ENCODE measurements around the gene DRD3. TPM values are rescaled to one million over a fixed set of nuclear protein-coding genes. Genes with fewer than 3 reads are reported as not detected.

The DRD3 gene
- total and polyA plus RNA-seq, 4 donors, result not detected

GRCh38 chr3:114133947-114134346 is 44.9 kb downstream of the DRD3 start:
- no peak overlapping the region for H3K4me3 ChIP-seq (ENCODE audit: low read depth in 1 of 3, low read length in 3 of 3)
- no peak overlapping the region for H3K27ac ChIP-seq (ENCODE audit: low read depth in 1 of 2, low read length in 2 of 2)
- no peak for DNase-seq (ENCODE audit: low spot score)
- no peaks in the 10 kb centered on the region for H3K4me1 ChIP-seq (ENCODE audit: control insufficient read depth in 4 of 4, insufficient read depth in 4 of 4, low read length in 3 of 4)
- TF ChIP-seq SP1 (IDR thresholded peaks at IDR 0.05), result no peak
- no peak for TF ChIP-seq HNF4A (conservative IDR thresholded peaks at IDR 0.05)
- no peak for TF ChIP-seq YY1 (IDR thresholded peaks at IDR 0.05)
- TF ChIP-seq REST (IDR thresholded peaks at IDR 0.05), result no peak
- no peak for TF ChIP-seq MAX (IDR thresholded peaks at IDR 0.05)
- TF ChIP-seq ZBTB33 (IDR thresholded peaks at IDR 0.05), result no peak
- TF ChIP-seq ATF3 (IDR thresholded peaks at IDR 0.05), result no peak
- no peak for TF ChIP-seq RXRA (IDR thresholded peaks at IDR 0.05)
- no peak for TF ChIP-seq NR2F2 (IDR thresholded peaks at IDR 0.05)
- TF ChIP-seq TAF1 (conservative IDR thresholded peaks at IDR 0.05), result no peak
- no peak for TF ChIP-seq GABPA (IDR thresholded peaks at IDR 0.05 in 1 of 2, conservative IDR thresholded peaks at IDR 0.05 in 1 of 2)
- no peak for TF ChIP-seq HNF4G (IDR thresholded peaks at IDR 0.05)
- no peak for TF ChIP-seq FOXA1 (IDR thresholded peaks at IDR 0.05)
- no peak for TF ChIP-seq EGR1 (IDR thresholded peaks at IDR 0.05; ENCODE audit: low read depth in 2 of 2)
- TF ChIP-seq FOXA2 (IDR thresholded peaks at IDR 0.05), result no peak
- no peak for TF ChIP-seq CTCF (IDR thresholded peaks at IDR 0.05; ENCODE audit: low read depth, low read length, missing input control)
- no peak overlapping the region for H3K9ac ChIP-seq (ENCODE audit: low read depth in 1 of 2, low read length in 2 of 2)
- no peaks in the 10 kb centered on the region for H3K27me3 ChIP-seq (ENCODE audit: control insufficient read depth in 4 of 4, insufficient read depth in 4 of 4, low read length in 3 of 4)
- 91% methylated on average over 3 of the region's 3 CpGs for WGBS
- H3K9me3 ChIP-seq (ENCODE audit: control insufficient read depth in 4 of 4, low read length in 3 of 4), result no peaks in the 10 kb centered on the region
- no peaks in the 10 kb centered on the region for H3K36me3 ChIP-seq (ENCODE audit: control insufficient read depth in 4 of 4, insufficient read depth in 3 of 4, low read depth in 1 of 4, low read length in 3 of 4)

GRCh38 chr3:114132500-114132899 is 46.4 kb downstream of the DRD3 start:
- H3K4me3 ChIP-seq (ENCODE audit: low read depth in 1 of 3, low read length in 3 of 3), result no peak overlapping the region
- no peak overlapping the region for H3K9ac ChIP-seq (ENCODE audit: low read depth in 1 of 2, low read length in 2 of 2)
- DNase-seq (ENCODE audit: low spot score), result no peak
- H3K27ac ChIP-seq (ENCODE audit: low read depth in 1 of 2, low read length in 2 of 2), result no peak overlapping the region
- no peaks in the 10 kb centered on the region for H3K9me3 ChIP-seq (ENCODE audit: control insufficient read depth in 4 of 4, low read length in 3 of 4)
- WGBS, result 91% methylated on average over 3 of the region's 3 CpGs
- no peaks in the 10 kb centered on the region for H3K36me3 ChIP-seq (ENCODE audit: control insufficient read depth in 4 of 4, insufficient read depth in 3 of 4, low read depth in 1 of 4, low read length in 3 of 4)
- no peak for TF ChIP-seq RXRA (IDR thresholded peaks at IDR 0.05)
- TF ChIP-seq RAD21 (IDR thresholded peaks at IDR 0.05), result no peak
- TF ChIP-seq HNF4A (conservative IDR thresholded peaks at IDR 0.05), result no peak
- no peak for TF ChIP-seq JUND (IDR thresholded peaks at IDR 0.05)
- TF ChIP-seq HNF4G (IDR thresholded peaks at IDR 0.05), result no peak
- no peak for TF ChIP-seq YY1 (IDR thresholded peaks at IDR 0.05)
- no peak for TF ChIP-seq NR2F2 (IDR thresholded peaks at IDR 0.05)
- TF ChIP-seq MAX (IDR thresholded peaks at IDR 0.05), result no peak
- TF ChIP-seq FOXA1 (IDR thresholded peaks at IDR 0.05), result no peak
- no peak for TF ChIP-seq GABPA (IDR thresholded peaks at IDR 0.05 in 1 of 2, conservative IDR thresholded peaks at IDR 0.05 in 1 of 2)
- TF ChIP-seq SP1 (IDR thresholded peaks at IDR 0.05), result no peak
- TF ChIP-seq REST (IDR thresholded peaks at IDR 0.05), result no peak
- H3K4me1 ChIP-seq (ENCODE audit: control insufficient read depth in 4 of 4, insufficient read depth in 4 of 4, low read length in 3 of 4), result no peaks in the 10 kb centered on the region
- H3K27me3 ChIP-seq (ENCODE audit: control insufficient read depth in 4 of 4, insufficient read depth in 4 of 4, low read length in 3 of 4), result no peaks in the 10 kb centered on the region

Data from liver (tissue), 9 donors.